HEK293T (cell line): ENCODE data around the gene MYO1H.

Experiments
- BHLHE40 ChIP-seq: fragments of 450-650 bp; IDR thresholded peaks from 2 replicates; pipeline ENCODE4 v1.6.1; 2016; ENCODE audit warnings: mild to moderate bottlenecking, moderate library complexity, borderline replicate concordance
- ELF4 ChIP-seq: fragments of 450-650 bp; IDR thresholded peaks from 2 replicates; pipeline ENCODE4 v1.6.1; 2017; ENCODE audit warnings: antibody characterized with exemption
- FOXM1 ChIP-seq: fragments of 450-650 bp; IDR thresholded peaks from 2 replicates; pipeline ENCODE4 v1.6.1; 2017; ENCODE audit warnings: mild to moderate bottlenecking, borderline replicate concordance
- LEF1 ChIP-seq: fragments of 450-650 bp; IDR thresholded peaks from 2 replicates; pipeline ENCODE4 v1.6.1; 2017; ENCODE audit warnings: mild to moderate bottlenecking, borderline replicate concordance
- SP1 ChIP-seq: fragments of 450-650 bp; IDR thresholded peaks from 2 replicates; pipeline ENCODE4 v1.6.1; 2017
- SUZ12 ChIP-seq: fragments of 450-650 bp; IDR thresholded peaks from 2 replicates; pipeline ENCODE4 v1.6.1; 2016; ENCODE audit warnings: mild to moderate bottlenecking
- TARDBP ChIP-seq: fragments of 450-650 bp; IDR thresholded peaks from 2 replicates; pipeline ENCODE4 v1.6.1; 2016
- ZNF384 ChIP-seq: fragments of 450-650 bp; IDR thresholded peaks from 2 replicates; pipeline ENCODE4 v1.6.1; 2016

DNA sequence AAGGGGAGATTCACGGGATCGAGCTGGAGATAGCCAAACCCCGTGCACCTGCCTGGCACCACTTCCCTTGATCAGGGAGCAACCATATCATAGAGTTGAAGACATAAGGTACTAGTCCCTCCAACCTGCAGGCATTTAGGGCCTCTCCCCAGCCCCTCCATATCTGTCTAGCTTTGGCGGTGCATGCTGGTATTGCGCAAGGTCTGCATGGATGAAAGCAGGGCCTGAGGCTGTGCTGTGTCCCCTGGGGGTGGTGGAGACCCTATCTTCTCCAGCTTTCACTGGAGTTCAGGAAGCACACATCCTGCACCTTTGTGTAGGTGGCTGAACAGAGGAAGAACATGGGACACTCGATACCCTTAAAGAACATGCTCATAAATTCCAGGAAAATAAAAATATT is 82.5 kb downstream of the MYO1H start:
- TF ChIP-seq ELF4 (no peak), FOXM1 (no peak), SP1 (no peak), SUZ12 (no peak), TARDBP (no peak), BHLHE40 (no peak), LEF1 (no peak), ZNF384 (no peak)
